HepG2 (cell line): Measurements from ENCODE around the gene EIF4E. TPM values are rescaled to one million over a fixed set of nuclear protein-coding genes. Genes with fewer than 3 reads are reported as not detected.

ENCODE experiments used
- ATAC-seq: fragments of 200-7000 bp; cut with Tn5 transposase; 3 replicates; pipeline ENCODE4 v1.9.1; 2020; ENCODE audit warnings: mild to moderate bottlenecking, moderate library complexity
- BruUV-seq: library from RNA; stranded (reverse); fragments of 400-500 nt; replicated peaks from 2 replicates; lab custom pipeline; 2021; lab: Mats Ljungman, UMichigan
- CTCF ChIA-PET: fragments of 300-600 bp; formaldehyde crosslinking; extraction: SDS; loops from one replicate; lab custom pipeline; 2021; ENCODE audit warnings: low total read pairs, inconsistent platforms, low intra/inter-chr PET ratio; lab: Yijun Ruan, JAX
- POLR2A ChIA-PET: fragments of 350-600 bp; sonication (Branson Sonifier 250); formaldehyde crosslinking; loops from one replicate; lab custom pipeline; 2020; ENCODE audit warnings: antibody characterized with exemption, inconsistent platforms; lab: Yijun Ruan, JAX
- DNase-seq: peaks from one replicate; pipeline ENCODE4 v3.0.0-alpha.2; 2015; ENCODE audit warnings: low spot score
- FAIRE-seq: peaks from 3 replicates; lab custom pipeline; 2011; peaks lifted over from hg19 to GRCh38; lab: Jason Lieb, UNC
- H2AFZ ChIP-seq: one replicate; pipeline ENCODE4 v1.6.1; 2011; ENCODE audit warnings: low read length, inconsistent platforms
- H3K27ac ChIP-seq: fragments of 300-600 bp; 3 replicates; pipeline ENCODE4 v1.8.0; 2011; ENCODE audit warnings: mixed run types, mild to moderate bottlenecking, mixed read lengths, low read length, inconsistent platforms; ENCODE audit not compliant: insufficient read depth; ENCODE audit errors: extremely low read length
- H3K27me3 ChIP-seq, 2 experiments: fragments of 200-600 bp in 1 of 2; 2 replicates in 1 of 2; 3 replicates in 1 of 2; pipeline versions ENCODE4 v1.6.0 to v1.8.0; 2011; ENCODE audit warnings: low read length in 2 of 2, mild to moderate bottlenecking in 2 of 2, moderate library complexity in 2 of 2, inconsistent platforms in 1 of 2; ENCODE audit not compliant: insufficient read depth in 2 of 2, control insufficient read depth in 1 of 2
- H3K36me3 ChIP-seq, 2 experiments: fragments of 200-600 bp in 1 of 2; replicated peaks in 1 of 2; 2 replicates in 1 of 2; 3 replicates in 1 of 2; pipeline versions ENCODE4 v1.5.1 to v1.8.0; 2011; ENCODE audit warnings: low read length in 2 of 2, inconsistent platforms in 1 of 2; ENCODE audit not compliant: insufficient read depth in 2 of 2, control insufficient read depth in 1 of 2
- H3K4me1 ChIP-seq: 2 replicates; pipeline ENCODE4 v1.5.1; 2012; ENCODE audit warnings: low read length, inconsistent platforms; ENCODE audit not compliant: insufficient read depth
- H3K4me2 ChIP-seq: 2 replicates; pipeline ENCODE4 v1.6.0; 2011; ENCODE audit warnings: low read depth, low read length, inconsistent platforms
- H3K4me3 ChIP-seq, 3 experiments: fragments of 200-600 bp in 1 of 3; sonication (generic), shearing (Covaris generic) in 1 of 3; replicated peaks in 1 of 3; 2 replicates each; pipeline ENCODE4 v1.5.1; 2011 to 2016; ENCODE audit warnings: low read length in 3 of 3, inconsistent platforms in 2 of 3, low read depth in 2 of 3, mild to moderate bottlenecking in 2 of 3, control low read depth in 1 of 3, mixed read lengths in 1 of 3; ENCODE audit not compliant: insufficient read depth in 1 of 3
- H3K79me2 ChIP-seq: one replicate; pipeline ENCODE4 v1.6.1; 2011; ENCODE audit warnings: low read length, inconsistent platforms; ENCODE audit not compliant: insufficient read depth
- H3K9ac ChIP-seq: 2 replicates; pipeline ENCODE4 v1.6.0; 2011; ENCODE audit warnings: mild to moderate bottlenecking, low read depth, low read length, inconsistent platforms; ENCODE audit not compliant: insufficient read depth
- H3K9me3 ChIP-seq: 2 replicates; pipeline ENCODE4 v1.5.1; 2012; ENCODE audit warnings: mild to moderate bottlenecking, low read length
- H4K20me1 ChIP-seq: 2 replicates; pipeline ENCODE4 v1.6.0; 2011; ENCODE audit warnings: inconsistent platforms, mild to moderate bottlenecking, low read length, moderate library complexity; ENCODE audit not compliant: insufficient read depth
- BRD4 ChIP-seq: sonication (generic); formaldehyde crosslinking; IDR thresholded peaks from 2 replicates; pipeline ENCODE4 v1.4.0; 2020; ENCODE audit warnings: missing genetic modification reagents
- CENPX ChIP-seq: sonication (generic); formaldehyde crosslinking; IDR thresholded peaks from 2 replicates; pipeline ENCODE4 v1.9.0; 2021; ENCODE audit warnings: mild to moderate bottlenecking, missing genetic modification reagents, moderate library complexity
- GPN1 ChIP-seq: sonication (generic); formaldehyde crosslinking; IDR thresholded peaks from 2 replicates; pipeline ENCODE4 v1.5.1; 2020; ENCODE audit warnings: missing genetic modification reagents, borderline replicate concordance
- MXD3 ChIP-seq: IDR thresholded peaks from 2 replicates; pipeline ENCODE4 v1.6.1; 2016; ENCODE audit warnings: mild to moderate bottlenecking, missing biosample characterization, missing genetic modification reagents
- RCOR2 ChIP-seq: IDR thresholded peaks from 2 replicates; pipeline ENCODE4 v1.6.1; 2016; ENCODE audit warnings: missing biosample characterization, missing genetic modification reagents
- SMC3 ChIP-seq: IDR thresholded peaks from 2 replicates; pipeline ENCODE4 v1.6.1; 2011; ENCODE audit warnings: low read length, improper control_type of control experiment
- STAG1 ChIP-seq: sonication (generic); formaldehyde crosslinking; IDR thresholded peaks from 2 replicates; pipeline ENCODE4 v1.4.0; 2020; ENCODE audit warnings: missing genetic modification reagents
- STAT5B ChIP-seq: sonication (generic); formaldehyde crosslinking; IDR thresholded peaks from 2 replicates; pipeline ENCODE4 v1.4.0; 2020; ENCODE audit warnings: missing genetic modification reagents
- U2AF2 ChIP-seq: fragments of 200-400 bp; formaldehyde crosslinking; IDR thresholded peaks from 2 replicates; pipeline ENCODE4 v1.6.1; 2017; ENCODE audit warnings: low read depth, mild to moderate bottlenecking, low read length
- ZBTB42 ChIP-seq: sonication (generic); formaldehyde crosslinking; IDR thresholded peaks from 2 replicates; pipeline ENCODE4 v1.5.0; 2020; ENCODE audit warnings: mild to moderate bottlenecking, missing genetic modification reagents
- ZBTB46 ChIP-seq: sonication (generic); formaldehyde crosslinking; IDR thresholded peaks from 2 replicates; pipeline ENCODE4 v1.4.0; 2020; ENCODE audit warnings: mild to moderate bottlenecking, missing genetic modification reagents, borderline replicate concordance
- ZFP91 ChIP-seq: sonication (generic); formaldehyde crosslinking; IDR thresholded peaks from 2 replicates; pipeline ENCODE4 v1.9.0; 2022; ENCODE audit warnings: missing genetic modification reagents, mild to moderate bottlenecking, borderline replicate concordance
- ZNF224 ChIP-seq: sonication (generic); formaldehyde crosslinking; IDR thresholded peaks from 2 replicates; pipeline ENCODE4 v1.5.0; 2020; ENCODE audit warnings: mild to moderate bottlenecking, missing genetic modification reagents
- ZNF24 ChIP-seq: fragments of 450-650 bp; IDR thresholded peaks from 2 replicates; pipeline ENCODE4 v1.6.1; 2017; ENCODE audit warnings: antibody characterized with exemption, mild to moderate bottlenecking
- ZNF260 ChIP-seq: sonication (generic); formaldehyde crosslinking; IDR thresholded peaks from 2 replicates; pipeline ENCODE4 v1.4.0; 2020; ENCODE audit warnings: missing genetic modification reagents, low read depth, mild to moderate bottlenecking, borderline replicate concordance
- ZNF3 ChIP-seq: IDR thresholded peaks from 2 replicates; pipeline ENCODE4 v1.7.0; 2017; ENCODE audit warnings: inconsistent platforms
- ZNF572 ChIP-seq: sonication (generic); formaldehyde crosslinking; IDR thresholded peaks from 2 replicates; pipeline ENCODE4 v1.5.1; 2020; ENCODE audit warnings: mild to moderate bottlenecking, missing genetic modification reagents
- ZNF598 ChIP-seq: sonication (generic); formaldehyde crosslinking; IDR thresholded peaks from 2 replicates; pipeline ENCODE4 v1.5.1; 2020; ENCODE audit warnings: mild to moderate bottlenecking, missing genetic modification reagents, borderline replicate concordance
- ZNF780A ChIP-seq: sonication (generic); formaldehyde crosslinking; IDR thresholded peaks from 2 replicates; pipeline ENCODE4 v1.8.0; 2022; ENCODE audit warnings: mild to moderate bottlenecking, missing genetic modification reagents, moderate library complexity
- ZSCAN12 ChIP-seq: sonication (generic); formaldehyde crosslinking; IDR thresholded peaks from 2 replicates; pipeline ENCODE4 v1.9.0; 2021; ENCODE audit warnings: mild to moderate bottlenecking, missing genetic modification reagents
- ZSCAN31 ChIP-seq: sonication (generic); formaldehyde crosslinking; IDR thresholded peaks from 2 replicates; pipeline ENCODE4 v1.5.0; 2020; ENCODE audit warnings: low read depth, mild to moderate bottlenecking, missing genetic modification reagents
- WGBS: methylation state at CpG from one replicate; pipeline ENCODE4 v1.1.6; 2017; ENCODE audit warnings: low lambda C conversion rate; 5-methylcytosine and 5-hydroxymethylcytosine counted together
- in situ Hi-C: cut with HindIII; loops from 2 replicates; pipeline ENCODE4 v1.10.0; 2017; ENCODE audit warnings: low pct_unique_long_range_greater_than_20kb; ENCODE audit not compliant: extremely low pct_ligation_motif_present
- intact Hi-C: fragments of 100-400 bp; cut with micrococcal nuclease; formaldehyde crosslinking; loops from one replicate; pipeline ENCODE4 v1.10.0; 2022; ENCODE audit not compliant: unreplicated experiment
- polyA plus RNA-seq, 8 experiments: library from polyadenylated mRNA; depleted of rRNA in 3 of 8; stranded (reverse) in 7 of 8; unstranded in 1 of 8; fragments of >200 nt; fragmentation: Illumina TruSeq in 4 of 8; extraction: Trizol in 4 of 8; gene quantifications; 2 replicates each; pipeline versions ENCODE4 v1.2.1 to v1.2.3, GENCODE V29; 2011 to 2016; ENCODE audit warnings: low read depth in 4 of 8, missing spikeins in 1 of 8, mixed read lengths in 1 of 8; ENCODE audit not compliant: insufficient read depth in 1 of 8
- total RNA-seq, 5 experiments: library from RNA; depleted of rRNA; stranded (reverse); fragments of >200 nt; fragmentation: Illumina TruSeq; extraction: Trizol; gene quantifications; 2 replicates each; pipeline ENCODE4 v1.2.3, GENCODE V29; 2016; ENCODE audit warnings: low read depth in 1 of 5

EIF4E gene
- total and polyA plus RNA-seq, 2 of the 13 experiments (the other 11 are each of a cell fraction or from before 2014, with no cell fraction given) = 50.8 to 194 TPM

GRCh38 chr4:98945297-98945850 is 16.4 kb upstream of the EIF4E start (continued):
- TF ChIP-seq ZNF572 = no peak
- no peak for TF ChIP-seq STAT5B (CRISPR knock-in tag)

- peaks cover 36% of the 10 kb centered on the region for H3K4me1 ChIP-seq
- in situ Hi-C loops (no loop called here), intact Hi-C loops (loop anchor here (1.0 to 10.0 kb wide), 3 partner anchors 117 to 523 kb away; no protein-coding TSS in a partner anchor)
- H3K79me2 ChIP-seq = no peaks in the 10 kb centered on the region
- no peaks in the 10 kb centered on the region for H3K27me3 ChIP-seq
- BruUV-seq = no TSS peak
- no peak overlapping the region for H2AFZ ChIP-seq
- ATAC-seq (peak; percentile 73), DNase-seq (peak; percentile 35), FAIRE-seq (no peak)
- ChIA-PET CTCF (interaction anchor here (1.5 to 1.6 kb wide), 2 partner anchors 116 to 523 kb away, joined by 5 to 7 read pairs; no protein-coding TSS in a partner anchor), POLR2A (no interaction called here)
- H3K4me2 ChIP-seq = no peak overlapping the region
- H4K20me1 ChIP-seq = no peaks in the 10 kb centered on the region
- H3K9me3 ChIP-seq = no peaks in the 10 kb centered on the region
- H3K36me3 ChIP-seq = no peaks in the 10 kb centered on the region
- no peak overlapping the region for H3K27ac ChIP-seq
- H3K9ac ChIP-seq = no peak overlapping the region
- 25% methylated on average over 2 of the region's 2 CpGs for WGBS
- H3K4me3 ChIP-seq = no peak overlapping the region
- TF ChIP-seq SMC3 = peak; percentile 45; the same call in 1 of the 2 replicates
- no peak for TF ChIP-seq ZNF24
- no peak for TF ChIP-seq CENPX (CRISPR knock-in tag)
- TF ChIP-seq ZNF3 (CRISPR knock-in tag) = no peak
- TF ChIP-seq ZNF260 (CRISPR knock-in tag) = no peak
- peak; percentile 54 for TF ChIP-seq STAG1
- no peak for TF ChIP-seq ZSCAN12 (CRISPR knock-in tag)
- TF ChIP-seq ZNF224 (CRISPR knock-in tag) = no peak
- no peak for TF ChIP-seq BRD4 (CRISPR knock-in tag)
- TF ChIP-seq U2AF2 = no peak
- no peak for TF ChIP-seq GPN1 (CRISPR knock-in tag)
- no peak for TF ChIP-seq ZFP91
- TF ChIP-seq ZBTB42 (CRISPR knock-in tag) = no peak
- no peak for TF ChIP-seq ZSCAN31 (CRISPR knock-in tag)
- TF ChIP-seq ZBTB46 (CRISPR knock-in tag) = no peak
- no peak for TF ChIP-seq ZNF598
- no peak for TF ChIP-seq RCOR2
- no peak for TF ChIP-seq ZNF780A (CRISPR knock-in tag)
- no peak for TF ChIP-seq MXD3
Observed at GRCh38 chr4:98939892-98940298, 11.0 kb upstream of the EIF4E start.
